Bronchial epithelial cell (primary cell): ENCODE measurements around the gene SLAIN2. TPM values are rescaled to one million over a fixed set of nuclear protein-coding genes. Genes with fewer than 3 reads are reported as not detected.

Experiments
- DNase-seq: peaks from one replicate; pipeline ENCODE4 v3.0.0-alpha.2; 2010; ENCODE audit warnings: low read depth
- FAIRE-seq: peaks from 2 replicates; lab custom pipeline; 2011; peaks lifted over from hg19 to GRCh38; lab: Jason Lieb, UNC
- H3K27me3 ChIP-seq: 2 replicates; pipeline ENCODE4 v1.5.1; 2011; ENCODE audit warnings: low read length; ENCODE audit not compliant: control insufficient read depth, insufficient read depth
- H3K36me3 ChIP-seq: 2 replicates; pipeline ENCODE4 v1.5.1; 2011; ENCODE audit warnings: low read length; ENCODE audit not compliant: control insufficient read depth, insufficient read depth
- H3K4me3 ChIP-seq: 2 replicates; pipeline ENCODE4 v1.5.1; 2011; ENCODE audit warnings: mild to moderate bottlenecking, low read depth, low read length, control low read depth
- total RNA-seq: library from RNA; depleted of rRNA; stranded (reverse); fragments of >200 nt; gene quantifications from 2 replicates; pipeline ENCODE4 v1.2.1, GENCODE V29; 2014
- TF ChIP-seq, protein P1 (sequence below): IDR thresholded peaks from 2 replicates; pipeline ENCODE4 v1.5.1; 2011; ENCODE audit warnings: mild to moderate bottlenecking, moderate library complexity, low read length, control low read depth, inconsistent platforms; ENCODE audit not compliant: insufficient read depth, severe bottlenecking

The SLAIN2 gene
- total RNA-seq, 1 donor from 2014 or later, result 28.7 TPM

DNA sequence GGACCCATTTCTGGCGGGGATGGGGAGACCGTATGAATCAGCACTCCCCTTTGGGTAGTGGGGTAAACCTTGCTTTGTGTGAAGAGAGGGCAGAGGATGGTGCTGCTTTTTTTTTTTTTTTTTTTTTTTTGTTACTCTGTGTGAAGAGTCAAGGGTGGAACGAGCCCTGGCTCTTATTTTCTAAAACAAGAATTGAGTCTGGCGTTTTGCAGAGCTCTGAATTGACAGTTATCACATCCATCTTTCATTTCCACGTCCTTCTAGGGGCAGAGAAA, 1.2 kb downstream of the SLAIN2 start:
- H3K27me3 ChIP-seq, result no peaks in the 10 kb centered on the region
- TF ChIP-seq, protein P1, sequence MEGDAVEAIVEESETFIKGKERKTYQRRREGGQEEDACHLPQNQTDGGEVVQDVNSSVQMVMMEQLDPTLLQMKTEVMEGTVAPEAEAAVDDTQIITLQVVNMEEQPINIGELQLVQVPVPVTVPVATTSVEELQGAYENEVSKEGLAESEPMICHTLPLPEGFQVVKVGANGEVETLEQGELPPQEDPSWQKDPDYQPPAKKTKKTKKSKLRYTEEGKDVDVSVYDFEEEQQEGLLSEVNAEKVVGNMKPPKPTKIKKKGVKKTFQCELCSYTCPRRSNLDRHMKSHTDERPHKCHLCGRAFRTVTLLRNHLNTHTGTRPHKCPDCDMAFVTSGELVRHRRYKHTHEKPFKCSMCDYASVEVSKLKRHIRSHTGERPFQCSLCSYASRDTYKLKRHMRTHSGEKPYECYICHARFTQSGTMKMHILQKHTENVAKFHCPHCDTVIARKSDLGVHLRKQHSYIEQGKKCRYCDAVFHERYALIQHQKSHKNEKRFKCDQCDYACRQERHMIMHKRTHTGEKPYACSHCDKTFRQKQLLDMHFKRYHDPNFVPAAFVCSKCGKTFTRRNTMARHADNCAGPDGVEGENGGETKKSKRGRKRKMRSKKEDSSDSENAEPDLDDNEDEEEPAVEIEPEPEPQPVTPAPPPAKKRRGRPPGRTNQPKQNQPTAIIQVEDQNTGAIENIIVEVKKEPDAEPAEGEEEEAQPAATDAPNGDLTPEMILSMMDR, result no peak
- FAIRE-seq (no peak), DNase-seq (no peak)
- no peaks in the 10 kb centered on the region for H3K36me3 ChIP-seq
- peak overlapping the region; percentile 79 for H3K4me3 ChIP-seq

DNA sequence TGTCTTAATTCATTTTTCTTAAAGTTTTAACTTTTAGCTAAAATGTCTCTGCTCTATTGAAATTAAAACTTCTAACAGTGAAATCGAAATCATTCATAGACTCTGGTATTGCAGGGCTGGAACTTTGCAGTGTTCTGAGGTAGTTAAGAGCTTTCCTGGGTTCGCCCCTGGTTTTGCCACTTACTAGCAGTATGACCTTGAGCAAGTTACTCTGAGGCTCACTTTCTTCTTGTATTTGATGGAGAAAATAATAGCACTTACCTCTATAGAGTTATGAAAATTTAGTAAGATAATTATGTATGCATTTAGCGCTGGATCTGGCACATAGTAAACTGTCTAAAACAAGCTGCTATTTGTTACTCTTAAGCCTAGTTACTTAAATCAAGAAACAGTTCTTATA, 1.7 kb downstream of the SLAIN2 start:
- no peaks in the 10 kb centered on the region for H3K36me3 ChIP-seq
- no peak for FAIRE-seq
- no peaks in the 10 kb centered on the region for H3K27me3 ChIP-seq

DNA sequence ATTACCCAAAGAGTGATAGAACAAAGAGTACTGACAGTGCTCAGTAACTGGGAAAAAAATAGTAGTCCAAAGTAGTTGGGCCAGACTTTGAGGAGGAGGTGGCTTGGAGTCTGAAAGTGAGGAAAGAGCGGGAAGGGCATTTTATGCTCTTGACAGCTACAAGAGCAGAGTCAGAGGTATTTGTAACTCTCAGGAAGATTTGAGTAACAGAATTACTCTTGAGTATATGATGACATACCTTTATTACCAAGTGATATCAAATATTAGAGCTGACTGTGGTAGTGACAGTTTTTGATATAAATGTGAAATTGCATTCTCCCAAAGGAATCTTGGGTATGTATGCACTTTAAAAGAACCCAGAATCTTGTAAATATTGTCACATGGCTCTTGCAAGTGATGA, 2.2 kb downstream of the SLAIN2 start:
- Histone ChIP-seq H3K36me3 (no peaks in the 10 kb centered on the region), H3K27me3 (no peaks in the 10 kb centered on the region), H3K4me3 (no peak overlapping the region)
- TF ChIP-seq, protein P1, result no peak
- FAIRE-seq (no peak), DNase-seq (no peak)

More for the DNA sequence above, 1.7 kb downstream of the SLAIN2 start:
- TF ChIP-seq, protein P1, result no peak
- DNase-seq, result no peak
- peak overlapping the region; percentile 79 for H3K4me3 ChIP-seq

DNA sequence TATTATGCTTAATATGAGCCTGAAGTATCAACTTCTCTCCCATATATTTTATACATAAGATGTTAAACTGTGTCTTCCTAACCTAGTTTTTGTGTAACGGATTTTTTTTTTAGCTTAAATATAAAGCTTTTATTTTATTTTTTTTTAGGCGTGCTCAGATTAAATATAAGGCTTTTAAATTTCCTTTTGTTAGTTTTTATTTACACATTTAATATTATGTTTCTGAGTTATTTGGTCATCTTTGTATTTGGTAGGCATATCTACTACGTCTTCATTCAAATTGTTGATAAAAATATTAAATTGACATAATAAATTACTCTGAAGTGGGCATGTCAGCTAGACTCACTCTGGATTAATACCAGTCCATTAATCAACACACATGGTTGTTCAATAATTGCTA, 4.2 kb downstream of the SLAIN2 start:
- Histone ChIP-seq H3K27me3 (no peaks in the 10 kb centered on the region), H3K36me3 (no peaks in the 10 kb centered on the region), H3K4me3 (no peak overlapping the region)
- no peak for FAIRE-seq
- DNase-seq, result no peak
- TF ChIP-seq, protein P1, result no peak

DNA sequence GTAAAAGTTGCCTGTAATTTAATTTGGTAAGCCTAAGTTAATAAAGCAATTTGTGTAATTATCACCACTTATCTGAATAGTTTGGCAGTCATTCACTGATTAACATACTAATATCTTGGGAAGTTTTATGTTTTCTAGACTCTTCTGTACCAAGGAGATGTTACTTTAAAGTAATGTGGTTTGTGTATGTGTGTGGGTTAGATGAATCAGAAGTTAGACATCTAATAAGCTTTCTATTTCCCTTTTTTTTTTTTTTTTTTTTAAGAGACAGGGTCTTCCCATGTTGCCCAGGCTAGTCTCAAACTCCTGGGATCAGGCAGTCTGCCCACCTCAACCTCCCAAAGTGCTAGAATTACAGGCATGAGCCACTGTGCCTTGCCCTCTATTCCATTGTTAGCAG, 5.3 kb downstream of the SLAIN2 start:
- FAIRE-seq (no peak), DNase-seq (no peak)
- Histone ChIP-seq H3K27me3 (no peaks in the 10 kb centered on the region), H3K4me3 (no peak overlapping the region), H3K36me3 (no peaks in the 10 kb centered on the region)
- TF ChIP-seq, protein P1, result no peak

DNA sequence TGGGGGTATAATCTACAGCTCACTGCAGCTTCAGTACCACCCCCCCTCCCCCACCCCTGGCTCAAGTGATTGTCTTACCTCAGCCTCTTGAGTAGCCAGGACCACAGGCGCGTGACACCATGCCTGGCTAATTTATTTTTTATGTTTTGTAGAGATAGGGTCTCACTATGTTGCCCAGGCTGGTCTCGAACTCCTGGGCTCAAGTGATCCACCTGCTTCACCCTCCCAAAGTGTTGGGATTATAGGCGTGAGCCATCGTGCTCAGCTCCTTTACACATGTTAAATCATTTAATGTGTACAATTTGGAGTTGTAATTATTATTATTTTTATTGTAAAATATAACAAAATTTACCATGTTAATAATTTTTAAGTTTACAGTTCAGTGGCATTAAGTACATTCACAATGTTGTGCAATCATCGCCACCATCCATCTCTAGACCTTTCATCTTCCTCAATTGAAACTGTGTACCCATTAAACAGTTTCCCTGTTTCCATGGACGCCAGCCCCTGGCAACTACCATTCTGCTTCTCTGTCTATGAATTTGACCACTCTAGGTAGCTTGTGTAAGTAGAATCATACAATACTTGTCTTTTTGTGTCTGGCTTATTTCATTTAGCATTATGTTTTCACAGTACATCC, 6.1 kb downstream of the SLAIN2 start:
- TF ChIP-seq, protein P1, result no peak
- Histone ChIP-seq H3K4me3 (no peak overlapping the region), H3K36me3 (no peaks in the 10 kb centered on the region), H3K27me3 (no peaks in the 10 kb centered on the region)
- DNase-seq (no peak), FAIRE-seq (no peak)
